GM12891 (cell line): ENCODE data around the gene SOD3.

ENCODE experiments used
- PAX5 ChIP-seq: IDR thresholded peaks from 2 replicates; pipeline ENCODE4 v1.6.1; 2011; ENCODE audit warnings: low read length, moderate library complexity, mild to moderate bottlenecking; ENCODE audit not compliant: insufficient read depth, severe bottlenecking
- POLR2A ChIP-seq: IDR thresholded peaks from 2 replicates; pipeline ENCODE4 v1.6.1; 2011; ENCODE audit warnings: low read depth, low read length, control low read depth
- POLR2AphosphoS5 ChIP-seq: IDR thresholded peaks from 2 replicates; pipeline ENCODE4 v1.6.1; 2011; ENCODE audit warnings: low read depth, low read length, control low read depth
- SPI1 ChIP-seq: IDR thresholded peaks from 2 replicates; pipeline ENCODE4 v1.6.1; 2011; ENCODE audit warnings: low read depth, low read length, control low read depth
- TAF1 ChIP-seq: IDR thresholded peaks from 2 replicates; pipeline ENCODE4 v1.6.1; 2011; ENCODE audit warnings: low read depth, low read length, control low read depth

- TF ChIP-seq SPI1 = no peak
- no peak for TF ChIP-seq TAF1
- TF ChIP-seq POLR2A = no peak
- TF ChIP-seq POLR2AphosphoS5 = no peak
- TF ChIP-seq PAX5 = no peak
These were observed 14.4 kb upstream of the SOD3 start for GRCh38 chr4:24780936-24781495.
